KMS-11 (cell line): ENCODE measurements around the gene LSM3.

ENCODE experiments used
- H2AFZ ChIP-seq: fragments of 200-600 bp; sonication (generic); 2 replicates; pipeline ENCODE4 v1.6.1; 2016; ENCODE audit warnings: antibody characterized with exemption, mixed run types, low read depth
- H3K27ac ChIP-seq: fragments of 200-600 bp; sonication (generic); 2 replicates; pipeline ENCODE4 v1.6.1; 2016; ENCODE audit warnings: mild to moderate bottlenecking, mixed run types
- H3K27me3 ChIP-seq: fragments of 200-600 bp; sonication (generic); 2 replicates; pipeline ENCODE4 v1.6.1; 2017; ENCODE audit warnings: mild to moderate bottlenecking, low read depth, mixed run types, moderate library complexity; ENCODE audit not compliant: insufficient read depth
- H3K36me3 ChIP-seq: fragments of 200-600 bp; sonication (generic); 2 replicates; pipeline ENCODE4 v1.6.1; 2017; ENCODE audit warnings: mild to moderate bottlenecking, mixed run types; ENCODE audit not compliant: insufficient read depth
- H3K4me1 ChIP-seq: fragments of 200-600 bp; sonication (generic); 2 replicates; pipeline ENCODE4 v1.6.1; 2016; ENCODE audit warnings: mild to moderate bottlenecking, low read depth, mixed run types; ENCODE audit not compliant: poor library complexity, severe bottlenecking
- H3K4me2 ChIP-seq: fragments of 200-600 bp; sonication (generic); 2 replicates; pipeline ENCODE4 v1.7.0; 2016; ENCODE audit warnings: mild to moderate bottlenecking, mixed run types
- H3K4me3 ChIP-seq: fragments of 200-600 bp; sonication (generic); IDR thresholded peaks from 2 replicates; pipeline ENCODE4 v1.6.1; 2017; ENCODE audit warnings: low read depth, low read length, mixed read lengths; ENCODE audit not compliant: insufficient read depth
- H3K79me2 ChIP-seq: fragments of 200-600 bp; sonication (generic); 2 replicates; pipeline ENCODE4 v1.6.1; 2016; ENCODE audit warnings: low read depth, mixed run types; ENCODE audit not compliant: insufficient read depth
- H3K9ac ChIP-seq: fragments of 200-600 bp; sonication (generic); 2 replicates; pipeline ENCODE4 v1.6.1; 2016; ENCODE audit warnings: mild to moderate bottlenecking, mixed run types
- H4K20me1 ChIP-seq: fragments of 200-600 bp; sonication (generic); 2 replicates; pipeline ENCODE4 v1.6.1; 2016; ENCODE audit warnings: mild to moderate bottlenecking, mixed run types; ENCODE audit not compliant: insufficient read depth
- TF ChIP-seq, protein P1 (sequence below): fragments of 200-600 bp; sonication (generic); conservative IDR thresholded peaks from 2 replicates; pipeline ENCODE4 v1.6.1; 2017; ENCODE audit warnings: low read depth, mild to moderate bottlenecking, antibody characterized with exemption, low read length, moderate library complexity, mixed read lengths

LSM3 gene

DNA sequence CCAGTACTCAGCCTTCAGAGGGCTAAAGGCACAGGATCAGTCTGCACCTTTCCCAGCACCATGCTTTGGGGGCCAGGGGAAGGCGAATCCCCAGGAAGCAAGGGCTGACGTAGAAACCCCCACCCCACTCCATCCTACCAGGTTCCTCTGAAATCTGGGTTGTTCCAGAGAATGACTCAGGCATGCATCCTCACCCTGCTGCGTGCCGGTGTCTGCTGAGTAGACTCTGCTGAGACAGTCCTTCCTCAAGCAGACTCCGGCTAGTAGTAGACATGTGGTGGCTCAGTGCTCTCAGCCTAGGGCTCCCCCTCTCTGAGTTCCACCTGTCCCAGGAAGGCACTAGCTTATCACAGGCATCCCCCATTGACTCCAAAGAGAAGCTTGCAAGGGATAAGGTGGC is 44.7 kb upstream of the LSM3 start:
- H3K79me2 ChIP-seq, result peaks cover under 1% of the 10 kb centered on the region; the same call in 1 of the 2 replicates
- TF ChIP-seq, protein P1, sequence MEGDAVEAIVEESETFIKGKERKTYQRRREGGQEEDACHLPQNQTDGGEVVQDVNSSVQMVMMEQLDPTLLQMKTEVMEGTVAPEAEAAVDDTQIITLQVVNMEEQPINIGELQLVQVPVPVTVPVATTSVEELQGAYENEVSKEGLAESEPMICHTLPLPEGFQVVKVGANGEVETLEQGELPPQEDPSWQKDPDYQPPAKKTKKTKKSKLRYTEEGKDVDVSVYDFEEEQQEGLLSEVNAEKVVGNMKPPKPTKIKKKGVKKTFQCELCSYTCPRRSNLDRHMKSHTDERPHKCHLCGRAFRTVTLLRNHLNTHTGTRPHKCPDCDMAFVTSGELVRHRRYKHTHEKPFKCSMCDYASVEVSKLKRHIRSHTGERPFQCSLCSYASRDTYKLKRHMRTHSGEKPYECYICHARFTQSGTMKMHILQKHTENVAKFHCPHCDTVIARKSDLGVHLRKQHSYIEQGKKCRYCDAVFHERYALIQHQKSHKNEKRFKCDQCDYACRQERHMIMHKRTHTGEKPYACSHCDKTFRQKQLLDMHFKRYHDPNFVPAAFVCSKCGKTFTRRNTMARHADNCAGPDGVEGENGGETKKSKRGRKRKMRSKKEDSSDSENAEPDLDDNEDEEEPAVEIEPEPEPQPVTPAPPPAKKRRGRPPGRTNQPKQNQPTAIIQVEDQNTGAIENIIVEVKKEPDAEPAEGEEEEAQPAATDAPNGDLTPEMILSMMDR, result no peak
- no peaks in the 10 kb centered on the region for H3K36me3 ChIP-seq
- H3K9ac ChIP-seq, result no peak overlapping the region
- H3K27me3 ChIP-seq, result no peaks in the 10 kb centered on the region
- H3K4me2 ChIP-seq, result no peak overlapping the region
- H3K4me1 ChIP-seq, result no peaks in the 10 kb centered on the region
- no peaks in the 10 kb centered on the region for H4K20me1 ChIP-seq
- no peak overlapping the region for H3K4me3 ChIP-seq
- H2AFZ ChIP-seq, result no peak overlapping the region
- H3K27ac ChIP-seq, result no peak overlapping the region

DNA sequence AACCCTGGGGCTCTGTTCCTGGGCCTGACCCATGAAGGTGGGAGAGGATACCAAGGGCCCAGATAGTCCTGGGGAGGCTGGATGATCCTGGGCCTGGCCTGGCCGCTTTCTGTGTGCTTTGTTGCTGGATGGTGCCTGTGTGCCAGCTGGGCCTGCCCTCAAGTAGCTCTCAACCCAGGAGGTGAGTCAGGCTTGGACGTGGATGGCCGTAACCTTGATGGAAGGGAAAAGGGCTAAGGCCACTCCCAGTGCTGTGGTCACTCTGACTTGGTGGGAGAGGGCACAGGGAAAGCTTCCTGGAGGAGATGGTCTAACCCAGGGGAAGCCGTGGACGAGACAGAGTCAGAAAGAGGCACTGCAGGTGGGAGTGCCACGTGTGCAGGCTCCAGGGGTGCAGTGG is 44.3 kb upstream of the LSM3 start:
- no peaks in the 10 kb centered on the region for H3K79me2 ChIP-seq
- no peak overlapping the region for H3K4me3 ChIP-seq
- H3K4me1 ChIP-seq, result no peaks in the 10 kb centered on the region
- H3K36me3 ChIP-seq, result no peaks in the 10 kb centered on the region
- H4K20me1 ChIP-seq, result no peaks in the 10 kb centered on the region
- no peak overlapping the region for H3K4me2 ChIP-seq
- TF ChIP-seq, protein P1, result no peak
- H3K9ac ChIP-seq, result no peak overlapping the region
- no peak overlapping the region for H2AFZ ChIP-seq
- H3K27me3 ChIP-seq, result no peaks in the 10 kb centered on the region
- no peak overlapping the region for H3K27ac ChIP-seq

DNA sequence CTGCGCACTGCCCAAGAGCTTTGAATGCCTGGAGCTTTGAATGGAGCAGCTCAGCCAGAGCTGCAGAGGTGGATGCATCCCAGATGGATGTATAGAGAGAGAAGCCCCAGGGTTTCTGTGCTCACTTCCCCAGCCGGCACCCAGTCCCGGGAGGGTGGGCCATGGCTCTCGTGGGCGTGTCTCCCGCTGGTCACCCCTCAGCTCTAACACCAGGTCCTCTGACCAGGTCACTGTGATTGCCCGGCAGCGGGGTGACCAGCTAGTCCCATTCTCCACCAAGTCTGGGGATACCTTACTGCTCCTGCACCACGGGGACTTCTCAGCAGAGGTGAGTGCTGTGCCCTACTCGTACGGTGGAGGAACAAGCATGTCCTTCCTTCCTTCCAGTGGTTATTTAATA is 43.0 kb upstream of the LSM3 start:
- TF ChIP-seq, protein P1, result no peak
- no peak overlapping the region for H2AFZ ChIP-seq
- no peaks in the 10 kb centered on the region for H3K36me3 ChIP-seq
- H3K27ac ChIP-seq, result no peak overlapping the region
- no peaks in the 10 kb centered on the region for H4K20me1 ChIP-seq
- no peak overlapping the region for H3K4me2 ChIP-seq
- H3K27me3 ChIP-seq, result no peaks in the 10 kb centered on the region
- no peak overlapping the region for H3K9ac ChIP-seq
- H3K4me1 ChIP-seq, result no peaks in the 10 kb centered on the region
- no peaks in the 10 kb centered on the region for H3K79me2 ChIP-seq
- no peak overlapping the region for H3K4me3 ChIP-seq

DNA sequence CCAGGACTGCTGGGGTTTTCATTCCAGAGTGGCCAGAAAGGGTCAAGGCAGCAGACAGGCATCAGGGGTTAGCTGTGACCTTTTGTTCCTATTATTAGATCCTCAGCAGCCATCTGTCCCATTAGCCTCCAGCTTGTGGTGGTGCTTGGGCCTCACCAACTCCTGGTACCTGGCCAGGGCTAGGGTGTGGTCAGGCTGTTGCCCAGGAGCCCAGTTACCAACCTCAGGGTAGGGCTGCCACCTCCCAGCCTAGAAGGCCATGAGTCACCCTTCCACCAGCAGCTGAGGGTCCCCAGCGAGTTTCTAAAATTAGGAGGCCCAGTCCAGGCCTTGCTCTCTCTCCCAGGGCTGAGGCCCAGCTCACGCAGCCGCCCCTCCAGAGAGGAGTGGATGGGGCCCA is 41.6 kb upstream of the LSM3 start:
- no peaks in the 10 kb centered on the region for H3K79me2 ChIP-seq
- no peaks in the 10 kb centered on the region for H3K4me1 ChIP-seq
- H3K36me3 ChIP-seq, result no peaks in the 10 kb centered on the region

More for the DNA sequence above, 41.6 kb upstream of the LSM3 start:
- no peak overlapping the region for H2AFZ ChIP-seq
- no peaks in the 10 kb centered on the region for H4K20me1 ChIP-seq
- H3K4me2 ChIP-seq, result no peak overlapping the region
- TF ChIP-seq, protein P1, result no peak
- no peak overlapping the region for H3K9ac ChIP-seq
- no peak overlapping the region for H3K27ac ChIP-seq
- no peaks in the 10 kb centered on the region for H3K27me3 ChIP-seq
- H3K4me3 ChIP-seq, result no peak overlapping the region
